WTC11 (cell line): Measurements from ENCODE around the gene ETFB. TPM values are rescaled to one million over a fixed set of nuclear protein-coding genes. Genes with fewer than 3 reads are reported as not detected.

Experiments used
- ATAC-seq: fragments of 200-7000 bp; cut with Tn5 transposase; 2 replicates; pipeline ENCODE4 v1.10.0; 2021; ENCODE audit warnings: mild to moderate bottlenecking, moderate library complexity
- CTCF ChIA-PET: fragments of 300-600 bp; sonication (Branson Sonifier 250); formaldehyde crosslinking; loops from one replicate; lab custom pipeline; 2021; ENCODE audit warnings: antibody characterized with exemption; lab: Charles Lee
- POLR2A ChIA-PET: fragments of 350-600 bp; sonication (Branson Sonifier 250); formaldehyde crosslinking; loops from one replicate; lab custom pipeline; 2021; ENCODE audit warnings: antibody characterized with exemption; lab: Charles Lee
- DNase-seq: peaks from one replicate; pipeline ENCODE4 v3.0.0; 2021; ENCODE audit warnings: low spot score
- H3K27ac Mint-ChIP-seq: 2 replicates; pipeline ENCODE4 v1.8.0; 2021; ENCODE audit warnings: mixed read lengths
- H3K27me3 Mint-ChIP-seq: 2 replicates; pipeline ENCODE4 v1.8.0; 2021; ENCODE audit warnings: low read depth, mild to moderate bottlenecking, moderate library complexity, mixed read lengths
- H3K36me3 Mint-ChIP-seq: 2 replicates; pipeline ENCODE4 v1.8.0; 2021; ENCODE audit warnings: mixed read lengths
- H3K4me1 Mint-ChIP-seq: 2 replicates; pipeline ENCODE4 v1.8.0; 2022; ENCODE audit warnings: mixed read lengths
- H3K4me3 Mint-ChIP-seq: 2 replicates; pipeline ENCODE4 v1.8.0; 2021; ENCODE audit warnings: mild to moderate bottlenecking, moderate library complexity, mixed read lengths
- H3K9me3 Mint-ChIP-seq: 2 replicates; pipeline ENCODE4 v1.8.0; 2021; ENCODE audit warnings: mixed read lengths
- AFF4 ChIP-seq: sonication (generic); formaldehyde crosslinking; IDR thresholded peaks from 2 replicates; pipeline ENCODE4 v1.8.1; 2023; ENCODE audit warnings: mild to moderate bottlenecking, missing genetic modification reagents, borderline replicate concordance
- ATF1 ChIP-seq: sonication (generic); formaldehyde crosslinking; IDR thresholded peaks from 2 replicates; pipeline ENCODE4 v1.8.1; 2023; ENCODE audit warnings: mild to moderate bottlenecking, moderate library complexity, missing genetic modification reagents
- CDX4 ChIP-seq: fragments of 250-450 bp; sonication (Bioruptor Pico); IDR thresholded peaks from 2 replicates; pipeline ENCODE4 v1.9.0; 2021; ENCODE audit warnings: moderate library complexity, mild to moderate bottlenecking, inconsistent platforms, borderline replicate concordance
- CREB1 ChIP-seq: sonication (generic); formaldehyde crosslinking; IDR thresholded peaks from 2 replicates; pipeline ENCODE4 v1.8.0; 2023; ENCODE audit warnings: mild to moderate bottlenecking, missing genetic modification reagents
- FOXK1 ChIP-seq: sonication (generic); formaldehyde crosslinking; IDR thresholded peaks from 2 replicates; pipeline ENCODE4 v1.8.0; 2022; ENCODE audit warnings: mild to moderate bottlenecking, moderate library complexity, missing genetic modification reagents
- HMGXB4 ChIP-seq: sonication (generic); formaldehyde crosslinking; IDR thresholded peaks from 2 replicates; pipeline ENCODE4 v1.8.1; 2023; ENCODE audit warnings: mild to moderate bottlenecking, moderate library complexity, missing genetic modification reagents
- IRF2 ChIP-seq: sonication (generic); formaldehyde crosslinking; IDR thresholded peaks from 2 replicates; pipeline ENCODE4 v1.8.0; 2022; ENCODE audit warnings: low read depth, missing genetic modification reagents, borderline replicate concordance
- MXD4 ChIP-seq: fragments of 250-450 bp; sonication (Bioruptor Pico); IDR thresholded peaks from 2 replicates; pipeline ENCODE4 v1.8.0; 2021; ENCODE audit warnings: mild to moderate bottlenecking, moderate library complexity, borderline replicate concordance
- NR3C1 ChIP-seq: sonication (generic); formaldehyde crosslinking; conservative IDR thresholded peaks from 2 replicates; pipeline ENCODE4 v1.8.1; 2023; ENCODE audit warnings: low read depth, mild to moderate bottlenecking, missing genetic modification reagents
- RELA ChIP-seq: sonication (generic); formaldehyde crosslinking; IDR thresholded peaks from 2 replicates; pipeline ENCODE4 v1.8.1; 2022; ENCODE audit warnings: missing genetic modification reagents, mild to moderate bottlenecking, borderline replicate concordance
- RORB ChIP-seq: fragments of 250-450 bp; sonication (Bioruptor Pico); IDR thresholded peaks from 2 replicates; pipeline ENCODE4 v1.9.0; 2021; ENCODE audit warnings: mild to moderate bottlenecking
- SMAD3 ChIP-seq: sonication (generic); formaldehyde crosslinking; IDR thresholded peaks from 2 replicates; pipeline ENCODE4 v1.8.0; 2022; ENCODE audit warnings: missing genetic modification reagents, mild to moderate bottlenecking, borderline replicate concordance
- SOX15 ChIP-seq: fragments of 250-450 bp; sonication (Bioruptor Pico); IDR thresholded peaks from 2 replicates; pipeline ENCODE4 v1.9.0; 2021; ENCODE audit warnings: mild to moderate bottlenecking
- TEAD4 ChIP-seq: sonication (generic); formaldehyde crosslinking; IDR thresholded peaks from 2 replicates; pipeline ENCODE4 v1.8.0; 2022; ENCODE audit warnings: mild to moderate bottlenecking, missing genetic modification reagents
- USF1 ChIP-seq: sonication (generic); formaldehyde crosslinking; IDR thresholded peaks from 2 replicates; pipeline ENCODE4 v1.8.0; 2022; ENCODE audit warnings: mild to moderate bottlenecking, missing genetic modification reagents
- ZNF138 ChIP-seq: sonication (generic); formaldehyde crosslinking; conservative IDR thresholded peaks from 2 replicates; pipeline ENCODE4 v1.8.1; 2022; ENCODE audit warnings: mild to moderate bottlenecking, moderate library complexity, missing genetic modification reagents
- total RNA-seq: library from RNA; stranded (reverse); gene quantifications from 3 replicates; pipeline ENCODE4 v1.2.3, GENCODE V29; 2021
- TF ChIP-seq, protein P1 (sequence below): fragments of 250-450 bp; sonication (Bioruptor Pico); conservative IDR thresholded peaks from 2 replicates; pipeline ENCODE4 v1.9.0; 2021; ENCODE audit warnings: mild to moderate bottlenecking
- TF ChIP-seq, protein P2 (sequence below): sonication (generic); formaldehyde crosslinking; IDR thresholded peaks from 2 replicates; pipeline ENCODE4 v1.8.1; 2022; ENCODE audit warnings: low read depth, missing genetic modification reagents, borderline replicate concordance
- TF ChIP-seq, protein P3 (sequence below): sonication (generic); formaldehyde crosslinking; IDR thresholded peaks from 2 replicates; pipeline ENCODE4 v1.8.1; 2022; ENCODE audit warnings: mild to moderate bottlenecking, missing genetic modification reagents, moderate library complexity, borderline replicate concordance

ETFB gene
- total RNA-seq, 1 experiment from 2014 or later = 60.6 TPM

GRCh38 chr19:51375504-51376221 lies 9.5 kb upstream of the ETFB start:
- H3K4me1 Mint-ChIP-seq = peaks cover 3% of the 10 kb centered on the region
- no peaks in the 10 kb centered on the region for H3K36me3 Mint-ChIP-seq
- POLR2A ChIA-PET = no interaction called here
- H3K9me3 Mint-ChIP-seq = peaks cover 7% of the 10 kb centered on the region
- peak overlapping the region; percentile 79; the same call in 1 of the 2 replicates for H3K27ac Mint-ChIP-seq
- no peak for DNase-seq
- no peak overlapping the region for H3K4me3 Mint-ChIP-seq
- H3K27me3 Mint-ChIP-seq = peaks cover 30% of the 10 kb centered on the region
- ATAC-seq = no peak
- CTCF ChIA-PET = interaction anchor here (1.5 kb wide), 1 partner anchor 15 kb away, joined by 4 read pairs; the partner anchor contains the start of gene C19orf84
- no peak for TF ChIP-seq CDX4 (CRISPR knock-in tag)
- TF ChIP-seq, protein P1, sequence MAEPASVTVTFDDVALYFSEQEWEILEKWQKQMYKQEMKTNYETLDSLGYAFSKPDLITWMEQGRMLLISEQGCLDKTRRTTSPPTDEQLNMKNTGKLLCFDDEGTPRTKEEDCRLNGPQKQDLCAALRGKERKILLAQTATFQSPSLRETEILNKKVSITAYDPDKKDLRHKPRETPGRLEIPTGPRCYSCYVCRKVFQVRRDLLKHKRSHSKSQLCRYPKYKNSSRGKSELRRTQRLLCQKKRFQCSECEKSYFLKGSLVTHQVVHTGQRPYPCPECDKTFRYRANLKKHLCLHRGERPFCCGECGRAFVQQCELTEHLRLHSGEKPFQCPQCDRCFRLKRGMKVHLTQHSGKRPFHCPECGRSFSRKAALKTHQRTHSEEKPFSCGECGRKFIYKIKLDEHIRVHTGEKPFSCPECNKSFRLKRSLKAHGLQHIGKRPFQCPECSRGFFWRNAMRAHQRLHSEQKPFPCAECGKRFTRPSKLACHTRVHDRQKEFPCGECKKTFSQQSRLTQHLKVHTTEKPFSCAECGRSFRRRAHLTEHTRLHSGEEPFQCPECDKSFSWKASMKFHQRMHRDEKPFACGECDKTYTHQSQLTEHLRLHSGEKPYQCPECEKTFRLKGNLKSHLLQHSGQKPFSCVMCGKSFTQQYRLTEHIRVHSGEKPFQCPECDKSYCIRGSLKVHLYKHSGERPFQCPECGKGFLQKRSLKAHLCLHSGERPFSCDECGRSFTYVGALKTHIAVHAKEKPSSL (CRISPR knock-in tag) = no peak
- no peak for TF ChIP-seq TEAD4 (CRISPR knock-in tag)
- no peak for TF ChIP-seq ZNF138 (CRISPR knock-in tag)
- no peak for TF ChIP-seq CREB1 (CRISPR knock-in tag)
- TF ChIP-seq RELA (CRISPR knock-in tag) = no peak
- no peak for TF ChIP-seq RORB (CRISPR knock-in tag)
- TF ChIP-seq SOX15 (CRISPR knock-in tag) = no peak
- no peak for TF ChIP-seq MXD4 (CRISPR knock-in tag)
- no peak for TF ChIP-seq AFF4 (CRISPR knock-in tag)
- TF ChIP-seq, protein P2, sequence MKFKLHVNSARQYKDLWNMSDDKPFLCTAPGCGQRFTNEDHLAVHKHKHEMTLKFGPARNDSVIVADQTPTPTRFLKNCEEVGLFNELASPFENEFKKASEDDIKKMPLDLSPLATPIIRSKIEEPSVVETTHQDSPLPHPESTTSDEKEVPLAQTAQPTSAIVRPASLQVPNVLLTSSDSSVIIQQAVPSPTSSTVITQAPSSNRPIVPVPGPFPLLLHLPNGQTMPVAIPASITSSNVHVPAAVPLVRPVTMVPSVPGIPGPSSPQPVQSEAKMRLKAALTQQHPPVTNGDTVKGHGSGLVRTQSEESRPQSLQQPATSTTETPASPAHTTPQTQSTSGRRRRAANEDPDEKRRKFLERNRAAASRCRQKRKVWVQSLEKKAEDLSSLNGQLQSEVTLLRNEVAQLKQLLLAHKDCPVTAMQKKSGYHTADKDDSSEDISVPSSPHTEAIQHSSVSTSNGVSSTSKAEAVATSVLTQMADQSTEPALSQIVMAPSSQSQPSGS (CRISPR knock-in tag) = no peak
- TF ChIP-seq, protein P3, sequence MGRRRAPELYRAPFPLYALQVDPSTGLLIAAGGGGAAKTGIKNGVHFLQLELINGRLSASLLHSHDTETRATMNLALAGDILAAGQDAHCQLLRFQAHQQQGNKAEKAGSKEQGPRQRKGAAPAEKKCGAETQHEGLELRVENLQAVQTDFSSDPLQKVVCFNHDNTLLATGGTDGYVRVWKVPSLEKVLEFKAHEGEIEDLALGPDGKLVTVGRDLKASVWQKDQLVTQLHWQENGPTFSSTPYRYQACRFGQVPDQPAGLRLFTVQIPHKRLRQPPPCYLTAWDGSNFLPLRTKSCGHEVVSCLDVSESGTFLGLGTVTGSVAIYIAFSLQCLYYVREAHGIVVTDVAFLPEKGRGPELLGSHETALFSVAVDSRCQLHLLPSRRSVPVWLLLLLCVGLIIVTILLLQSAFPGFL (CRISPR knock-in tag) = no peak
- TF ChIP-seq ATF1 (CRISPR knock-in tag) = no peak
- TF ChIP-seq SMAD3 (CRISPR knock-in tag) = no peak
- TF ChIP-seq HMGXB4 (CRISPR knock-in tag) = no peak
- TF ChIP-seq FOXK1 (CRISPR knock-in tag) = no peak
- TF ChIP-seq NR3C1 (CRISPR knock-in tag) = no peak
- TF ChIP-seq USF1 (CRISPR knock-in tag) = no peak
- no peak for TF ChIP-seq IRF2 (CRISPR knock-in tag)
